ENCODE results near the gene PROX1. TPM values are rescaled to one million over a fixed set of nuclear protein-coding genes. Genes with fewer than 3 reads are reported as not detected.

The PROX1 gene
- total and polyA plus RNA-seq, 8 donors = 8.4 to 66.4 (median 33.3) TPM

DNA sequence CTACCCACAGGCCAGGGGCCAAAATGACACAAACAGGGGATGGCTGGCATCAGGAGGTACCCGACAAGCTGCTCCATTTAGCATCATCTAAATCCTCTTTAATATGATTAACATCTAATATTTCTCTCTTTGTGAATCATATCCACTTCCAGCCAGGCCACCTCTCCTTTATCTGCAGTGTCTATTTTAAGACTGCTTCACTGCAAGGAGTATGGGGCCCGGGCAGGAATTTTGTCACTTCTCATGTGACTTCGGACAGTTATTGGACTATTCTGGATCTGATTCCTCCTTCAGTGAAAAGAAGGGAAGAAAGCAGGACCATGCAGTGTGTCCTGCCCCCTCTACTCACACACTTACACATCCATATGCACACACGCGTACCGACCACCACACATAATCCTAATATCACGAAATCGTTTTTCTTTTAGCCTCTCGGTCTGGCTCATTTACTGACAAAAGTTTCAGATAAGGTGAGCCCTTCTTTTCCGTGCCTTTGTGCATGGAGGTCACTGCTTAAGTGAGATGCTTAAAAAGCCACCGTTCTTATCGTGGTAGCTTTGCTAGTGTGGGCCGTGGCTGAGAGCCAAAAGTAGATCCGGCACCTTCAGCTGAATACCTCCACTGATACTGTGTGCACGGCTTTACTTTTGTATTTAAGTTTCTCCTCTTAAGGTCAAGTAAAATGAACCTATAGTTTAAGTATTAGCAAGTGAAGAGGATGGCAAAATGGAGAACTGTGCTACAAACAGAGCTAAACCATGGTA, 26.0 kb downstream of the PROX1 start:
- H3K27ac ChIP-seq = no peak overlapping the region
- ATAC-seq (no peak), FAIRE-seq (no peak), DNase-seq (no peak)
- no peaks in the 10 kb centered on the region for H3K9me3 ChIP-seq
- H3K4me1 ChIP-seq = no peaks in the 10 kb centered on the region
- H3K27me3 ChIP-seq = no peaks in the 10 kb centered on the region
- WGBS, 2 donors = 80% methylated on average over 15 of the region's 15 CpGs
- intact Hi-C loops (cut with DNase I) = no loop called here
- TF ChIP-seq, protein P1, sequence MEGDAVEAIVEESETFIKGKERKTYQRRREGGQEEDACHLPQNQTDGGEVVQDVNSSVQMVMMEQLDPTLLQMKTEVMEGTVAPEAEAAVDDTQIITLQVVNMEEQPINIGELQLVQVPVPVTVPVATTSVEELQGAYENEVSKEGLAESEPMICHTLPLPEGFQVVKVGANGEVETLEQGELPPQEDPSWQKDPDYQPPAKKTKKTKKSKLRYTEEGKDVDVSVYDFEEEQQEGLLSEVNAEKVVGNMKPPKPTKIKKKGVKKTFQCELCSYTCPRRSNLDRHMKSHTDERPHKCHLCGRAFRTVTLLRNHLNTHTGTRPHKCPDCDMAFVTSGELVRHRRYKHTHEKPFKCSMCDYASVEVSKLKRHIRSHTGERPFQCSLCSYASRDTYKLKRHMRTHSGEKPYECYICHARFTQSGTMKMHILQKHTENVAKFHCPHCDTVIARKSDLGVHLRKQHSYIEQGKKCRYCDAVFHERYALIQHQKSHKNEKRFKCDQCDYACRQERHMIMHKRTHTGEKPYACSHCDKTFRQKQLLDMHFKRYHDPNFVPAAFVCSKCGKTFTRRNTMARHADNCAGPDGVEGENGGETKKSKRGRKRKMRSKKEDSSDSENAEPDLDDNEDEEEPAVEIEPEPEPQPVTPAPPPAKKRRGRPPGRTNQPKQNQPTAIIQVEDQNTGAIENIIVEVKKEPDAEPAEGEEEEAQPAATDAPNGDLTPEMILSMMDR (IDR thresholded peaks at IDR 0.05) = no peak
- H3K36me3 ChIP-seq = peaks cover 0 to 4% (median 0%) of the 10 kb centered on the region in 3 donors
- H3K4me3 ChIP-seq = no peak overlapping the region

DNA sequence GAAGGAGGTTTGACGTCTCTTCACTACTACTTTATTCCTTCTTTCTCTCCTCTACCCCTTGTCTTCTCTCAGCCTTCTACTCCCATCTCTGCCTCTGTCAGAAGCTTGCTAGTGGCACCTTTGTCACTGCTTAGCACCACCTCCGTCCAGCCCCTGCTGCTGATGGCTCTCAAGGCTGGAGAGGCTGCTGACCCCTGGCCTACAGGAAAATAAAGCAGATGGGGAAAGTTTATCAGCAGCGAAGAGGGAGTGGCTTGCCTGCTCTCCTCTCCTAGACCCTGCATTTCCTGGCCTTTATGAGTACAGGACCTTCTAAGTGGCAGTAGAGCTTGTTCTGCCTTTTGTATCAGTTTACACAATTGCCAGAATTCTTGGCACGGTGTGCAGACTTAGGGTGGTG, 27.0 kb downstream of the PROX1 start:
- H3K27ac ChIP-seq = no peak overlapping the region
- H3K4me1 ChIP-seq = no peaks in the 10 kb centered on the region
- WGBS, 2 donors = 81 to 83% methylated on average over 4 of the region's 4 CpGs
- peaks cover 0 to 4% (median 0%) of the 10 kb centered on the region in 3 donors for H3K36me3 ChIP-seq
- ATAC-seq (no peak), FAIRE-seq (no peak), DNase-seq (no peak)
- no peaks in the 10 kb centered on the region for H3K27me3 ChIP-seq
- no peaks in the 10 kb centered on the region for H3K9me3 ChIP-seq
- TF ChIP-seq, protein P1 (IDR thresholded peaks at IDR 0.05) = no peak
- H3K4me3 ChIP-seq = no peak overlapping the region
- intact Hi-C loops (cut with DNase I) = no loop called here

DNA sequence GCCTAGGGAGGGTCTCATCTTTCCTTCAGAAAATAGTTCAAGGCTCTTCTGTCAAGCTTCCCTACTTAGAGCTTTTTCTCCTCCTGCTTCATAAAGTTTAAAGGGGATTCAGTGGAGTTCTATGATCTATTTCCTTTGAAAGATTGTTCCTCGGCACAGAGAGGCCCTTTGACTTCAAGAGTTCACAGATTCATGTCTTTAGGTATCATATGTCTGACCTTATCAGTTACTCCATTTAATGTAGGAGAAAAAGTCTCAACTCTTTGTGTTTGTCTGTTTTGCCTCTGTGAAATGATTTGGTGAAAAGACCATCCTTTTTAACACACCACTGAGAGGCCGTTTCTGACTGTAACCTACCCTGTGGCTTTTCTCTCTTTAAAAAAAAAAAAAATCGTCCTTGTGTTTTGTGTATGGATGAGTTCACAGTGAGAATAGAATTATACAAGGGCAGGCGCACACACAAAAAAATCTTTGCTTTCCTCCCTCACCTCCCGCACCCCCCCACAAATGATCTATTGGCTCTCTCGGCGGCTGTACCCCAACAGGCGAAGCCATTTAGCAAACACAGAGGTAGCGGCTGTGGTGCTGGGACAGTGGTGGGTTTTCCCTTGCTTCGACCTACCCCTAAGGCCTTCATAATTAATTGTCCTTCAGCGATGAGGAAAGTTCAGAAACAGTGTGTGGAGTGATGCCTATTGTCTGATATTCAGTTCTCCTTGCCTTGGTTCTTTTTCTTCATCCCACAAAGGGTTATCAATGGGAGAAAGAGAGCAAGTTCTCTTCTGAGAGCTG, 29.6 kb downstream of the PROX1 start:
- no peak for ATAC-seq
- no peak for FAIRE-seq

DNA sequence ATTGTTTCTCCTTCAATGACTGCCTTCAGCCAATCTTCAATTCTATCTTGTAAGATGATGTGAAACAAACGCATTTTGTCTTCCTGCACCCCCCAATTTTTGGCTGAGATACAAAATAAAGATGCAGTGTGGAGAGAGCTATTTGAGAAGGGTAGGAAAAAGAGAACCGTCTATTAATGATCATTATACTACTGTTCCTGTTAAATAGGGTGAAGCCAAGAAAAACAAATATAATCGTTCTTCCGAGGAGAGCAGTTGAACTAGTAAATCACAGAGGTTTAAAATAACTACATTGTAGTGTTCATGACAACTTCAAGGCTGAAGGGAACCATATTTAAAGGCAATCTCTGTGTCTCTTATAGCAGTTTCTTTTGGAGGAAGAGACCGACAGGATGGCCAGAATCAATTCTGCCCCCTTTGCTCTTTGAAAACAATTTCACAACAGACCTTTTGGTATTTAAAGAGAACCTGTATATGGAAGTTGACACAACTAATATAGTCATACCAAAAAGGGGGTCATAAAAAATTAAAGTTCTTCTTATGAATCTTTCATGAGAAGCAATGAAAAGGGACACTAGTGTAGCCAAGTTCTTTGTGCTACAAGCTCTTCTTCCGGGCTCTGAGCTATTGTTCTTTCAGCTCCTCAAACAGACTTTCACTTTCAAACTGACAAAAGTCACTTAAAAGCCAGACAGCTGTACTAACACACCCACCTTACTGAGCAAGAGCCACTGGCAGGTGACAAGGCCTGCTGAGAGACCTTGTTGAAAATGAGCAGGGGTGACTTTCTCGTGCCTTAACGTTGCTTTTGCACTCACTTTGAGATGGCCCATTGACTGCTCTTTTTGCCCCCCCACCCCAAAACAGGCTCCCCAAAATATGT, 30.9 kb downstream of the PROX1 start:
- H3K27me3 ChIP-seq = no peaks in the 10 kb centered on the region
- TF ChIP-seq, protein P1 (IDR thresholded peaks at IDR 0.05) = no peak
- no peak for DNase-seq
- ATAC-seq = peak in 1 of 4 donors; percentile 31
- intact Hi-C loops (cut with DNase I) = no loop called here
- no peak overlapping the region for H3K4me3 ChIP-seq
- no peaks in the 10 kb centered on the region for H3K4me1 ChIP-seq
- no peaks in the 10 kb centered on the region for H3K9me3 ChIP-seq
- no peaks in the 10 kb centered on the region for H3K36me3 ChIP-seq
- FAIRE-seq = no peak
- H3K27ac ChIP-seq = no peak overlapping the region
- 55 to 58% methylated on average over 8 of the region's 8 CpGs for WGBS, 2 donors

More for the DNA sequence above, 29.6 kb downstream of the PROX1 start:
- no peak overlapping the region for H3K27ac ChIP-seq
- H3K4me3 ChIP-seq = no peak overlapping the region
- TF ChIP-seq, protein P1 (IDR thresholded peaks at IDR 0.05) = no peak
- no peaks in the 10 kb centered on the region for H3K4me1 ChIP-seq
- DNase-seq = no peak
- H3K36me3 ChIP-seq = peaks cover 0 to 2% (median 0%) of the 10 kb centered on the region in 3 donors
- intact Hi-C loops (cut with DNase I) = no loop called here
- 80 to 81% methylated on average over 11 of the region's 11 CpGs for WGBS, 2 donors
- H3K27me3 ChIP-seq = no peaks in the 10 kb centered on the region
- H3K9me3 ChIP-seq = no peaks in the 10 kb centered on the region

All from pancreas (tissue), 10 donors.